ENCODE results near the gene EBNA1BP2. TPM values are rescaled to one million over a fixed set of nuclear protein-coding genes. Genes with fewer than 3 reads are reported as not detected.
A peak's percentile ranks its signal among the peaks of the same experiment; 100 is the strongest.
"Not testable (repeated sequence)": the region's sequence is repeated elsewhere in the genome, so short reads cannot be mapped to it uniquely, and the experiment has no call there.

EBNA1BP2 gene, protein sequence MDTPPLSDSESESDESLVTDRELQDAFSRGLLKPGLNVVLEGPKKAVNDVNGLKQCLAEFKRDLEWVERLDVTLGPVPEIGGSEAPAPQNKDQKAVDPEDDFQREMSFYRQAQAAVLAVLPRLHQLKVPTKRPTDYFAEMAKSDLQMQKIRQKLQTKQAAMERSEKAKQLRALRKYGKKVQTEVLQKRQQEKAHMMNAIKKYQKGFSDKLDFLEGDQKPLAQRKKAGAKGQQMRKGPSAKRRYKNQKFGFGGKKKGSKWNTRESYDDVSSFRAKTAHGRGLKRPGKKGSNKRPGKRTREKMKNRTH
- total RNA-seq: 57.5 TPM

GRCh38 chr1:43171876-43172526 lies at the start of gene EBNA1BP2, which contains the start of gene CFAP57:
Gene EBNA1BP2 (minus strand): TSS chr1:43172290. CDS start chr1:43172118, 172 bp downstream.
Gene CFAP57 (plus strand): TSS chr1:43172330. CDS start chr1:43172754, 424 bp downstream.
- DNase-seq (ENCODE audit: low spot score in 2 of 2): peak; percentile 77 to 89
- FAIRE-seq: no peak

- FAIRE-seq (no peak), DNase-seq (ENCODE audit: low spot score in 2 of 2) (no peak)
These were observed 49.7 kb upstream of the EBNA1BP2 start for GRCh38 chr1:43221797-43222196.

DNA sequence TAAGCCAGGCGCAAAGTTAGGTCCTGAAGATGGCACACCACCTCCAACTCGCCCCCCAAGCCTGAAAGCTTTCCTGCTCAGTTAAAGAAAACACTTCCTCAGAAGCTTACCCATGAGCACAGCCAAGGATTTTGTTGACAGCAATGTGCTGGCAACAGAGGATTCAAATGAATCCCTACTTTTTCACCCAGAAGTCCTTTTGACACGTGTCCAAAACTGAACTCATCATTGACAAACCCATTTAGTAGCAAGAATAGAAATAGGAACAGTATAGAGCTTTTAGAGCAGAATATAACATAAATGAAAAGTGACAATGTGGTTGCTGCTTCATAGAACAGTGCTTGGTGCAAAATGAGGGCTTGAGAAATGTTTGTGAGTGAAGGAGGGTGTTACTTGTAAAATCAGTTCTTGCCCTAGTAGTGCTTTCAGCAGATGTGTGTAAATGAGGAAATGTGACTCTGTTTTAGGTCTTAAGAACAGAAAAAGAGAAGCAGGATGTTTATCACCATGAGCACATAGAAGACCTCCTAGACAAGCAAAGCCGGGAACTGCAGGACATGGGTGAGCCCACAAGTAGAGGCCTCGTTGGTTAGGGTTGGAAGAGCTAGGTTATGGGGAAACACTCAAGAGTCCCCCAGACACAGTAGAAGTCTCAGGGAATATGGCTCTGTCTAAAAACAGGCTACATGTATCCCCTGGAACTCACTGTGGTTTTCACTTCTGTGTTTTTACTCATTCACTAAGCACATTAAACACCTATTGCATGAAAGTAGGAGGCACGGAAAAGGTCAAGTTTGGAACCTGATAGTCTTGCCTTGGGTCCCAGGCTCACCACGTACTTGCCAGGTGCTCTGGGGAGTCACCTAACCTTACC lies 49.1 kb upstream of the EBNA1BP2 start:
- FAIRE-seq (no peak), DNase-seq (ENCODE audit: low spot score in 2 of 2) (no peak)

DNA sequence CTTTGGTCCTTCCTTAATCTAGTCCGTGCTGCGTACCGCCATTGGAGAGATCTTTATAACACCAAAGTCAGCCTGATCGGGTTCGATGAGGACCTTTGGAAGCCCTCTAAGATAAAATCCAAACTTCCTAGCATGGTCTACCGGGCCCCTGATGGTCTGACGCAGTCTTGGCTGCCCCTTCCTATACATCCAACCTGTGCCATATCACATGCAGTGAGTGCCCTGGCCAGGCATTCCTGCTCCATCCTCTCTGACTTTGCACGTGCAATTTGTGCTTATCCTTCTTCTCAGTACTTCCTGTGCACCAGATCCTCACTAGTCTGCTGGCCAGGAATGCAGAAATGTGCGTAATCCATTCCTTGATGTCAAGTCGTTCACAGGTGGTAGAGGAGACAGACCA lies 45.7 kb upstream of the EBNA1BP2 start:
- DNase-seq (ENCODE audit: low spot score in 2 of 2) (no peak), FAIRE-seq (no peak)

DNA sequence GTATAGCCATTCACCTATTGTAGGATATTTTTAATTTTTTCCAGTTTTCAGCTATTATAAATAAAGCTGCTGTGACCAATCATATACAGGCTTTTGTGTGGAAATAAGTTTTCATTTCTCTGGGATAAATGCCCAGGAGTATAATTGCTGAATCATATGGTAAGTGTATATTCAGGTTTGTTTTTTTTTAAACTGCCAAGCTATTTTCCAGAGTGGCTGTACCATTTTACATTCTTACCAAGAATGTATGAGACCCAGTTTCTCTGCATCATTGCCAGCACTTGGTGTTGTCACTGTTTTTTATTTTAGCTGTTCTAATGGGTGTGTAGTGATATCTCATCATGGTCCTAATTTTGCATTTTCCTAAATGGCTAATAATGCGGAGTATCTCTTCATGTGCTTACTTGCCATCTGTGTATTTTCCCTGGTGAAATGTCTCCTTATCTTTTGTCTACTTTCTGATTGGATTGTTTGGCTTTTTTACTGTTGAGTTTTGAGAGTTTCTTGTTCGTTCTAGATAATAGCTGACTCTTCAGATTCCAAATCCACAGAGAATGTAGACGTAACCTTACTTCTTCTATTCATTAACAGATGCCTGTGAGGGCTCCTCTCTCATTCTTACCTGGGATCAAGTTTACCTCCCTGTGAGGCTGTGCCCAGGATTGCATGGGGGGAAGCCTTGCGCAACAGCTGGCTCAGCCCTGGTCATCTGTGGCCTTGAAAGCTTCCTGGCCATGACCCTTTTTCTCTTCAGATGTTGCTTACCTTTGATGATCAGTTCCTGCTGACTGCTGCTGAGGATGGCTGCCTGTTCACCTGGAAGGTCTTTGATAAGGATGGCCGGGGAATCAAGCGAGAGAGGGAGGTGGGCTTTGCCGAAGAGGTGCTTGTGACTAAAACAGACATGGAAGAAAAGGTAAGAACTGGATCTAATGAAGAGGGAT lies 42.7 kb upstream of the EBNA1BP2 start:
- DNase-seq (ENCODE audit: low spot score in 2 of 2): no peak
- FAIRE-seq: no peak

DNA sequence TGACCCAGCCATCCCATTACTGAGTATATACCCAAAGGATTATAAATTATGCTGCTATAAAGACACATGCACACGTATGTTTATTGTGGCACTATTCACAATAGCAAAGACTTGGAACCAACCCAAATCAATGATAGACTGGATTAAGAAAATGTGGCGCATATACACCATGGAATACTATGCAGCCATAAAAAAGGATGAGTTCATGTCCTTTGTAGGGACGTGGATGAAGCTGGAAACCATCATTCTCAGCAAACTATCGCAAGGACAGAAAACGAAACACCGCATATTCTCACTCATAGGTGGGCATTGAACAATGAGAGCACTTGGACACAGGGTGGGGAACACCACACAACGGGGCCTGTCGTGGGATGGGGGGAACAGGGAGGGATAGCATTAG lies 36.2 kb upstream of the EBNA1BP2 start:
- not testable (repeated sequence) for FAIRE-seq; DNase-seq (ENCODE audit: low spot score in 2 of 2)

DNA sequence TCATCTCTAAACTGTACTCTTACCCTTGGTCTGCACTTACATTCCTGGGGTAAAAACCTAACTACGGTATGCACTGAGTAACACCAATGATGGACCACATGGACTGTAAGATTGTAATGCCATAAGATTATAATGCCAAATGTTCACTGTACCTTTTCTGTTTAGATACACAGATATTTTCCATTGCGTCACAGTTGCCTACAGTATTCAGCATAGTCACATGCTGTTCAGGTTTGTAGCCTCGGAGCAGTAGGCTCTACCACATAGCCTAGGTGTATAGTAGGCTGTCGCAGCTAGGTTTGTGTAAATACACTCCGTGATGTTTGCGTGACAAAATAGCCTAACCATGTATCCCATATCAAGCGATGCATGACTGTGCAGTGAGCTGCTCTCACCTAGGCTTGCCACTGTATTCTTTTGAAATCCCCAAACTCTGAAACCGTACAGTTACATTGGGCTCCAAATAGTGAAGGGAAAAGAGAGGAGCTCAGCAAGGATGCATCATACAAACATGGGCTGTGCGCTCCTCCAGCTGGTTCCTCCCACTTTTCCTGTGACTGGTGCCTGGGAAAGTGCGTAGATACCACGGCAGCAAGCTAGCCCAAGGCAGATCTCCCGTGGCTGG lies 35.3 kb upstream of the EBNA1BP2 start:
- FAIRE-seq: no peak

DNA sequence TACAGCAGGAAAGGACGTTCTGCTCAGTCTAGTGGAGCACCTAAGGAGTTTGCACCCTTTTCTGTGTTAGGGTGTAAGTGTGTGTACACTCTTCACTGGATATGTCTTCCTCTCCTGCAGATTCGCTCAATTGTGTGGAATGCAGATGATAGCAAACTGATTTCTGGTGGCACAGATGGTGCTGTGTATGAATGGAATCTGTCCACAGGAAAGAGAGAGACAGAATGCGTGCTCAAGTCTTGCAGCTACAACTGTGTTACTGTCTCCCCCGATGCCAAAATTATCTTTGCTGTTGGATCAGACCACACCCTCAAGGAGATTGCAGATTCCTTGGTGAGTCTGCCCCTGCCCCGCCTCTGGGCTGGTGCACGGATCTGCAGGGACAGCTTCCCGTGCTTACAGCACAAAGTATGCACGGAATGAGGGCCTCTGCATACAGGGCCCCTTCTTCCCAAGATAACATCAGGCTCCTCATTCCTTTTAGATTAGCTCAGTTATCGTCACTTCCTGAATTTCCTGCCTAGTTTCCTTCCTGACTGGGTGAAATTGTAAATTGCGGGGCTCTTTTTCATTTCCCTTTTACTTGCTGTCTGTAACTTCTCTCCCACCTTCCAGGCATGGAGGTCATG lies 34.6 kb upstream of the EBNA1BP2 start:
- FAIRE-seq: no peak

More for the DNA sequence above, 35.3 kb upstream of the EBNA1BP2 start:
- no peak for DNase-seq (ENCODE audit: low spot score in 2 of 2)

GRCh38 chr1:43205671-43206070 lies 33.6 kb upstream of the EBNA1BP2 start:
- DNase-seq (ENCODE audit: low spot score in 2 of 2) (no peak), FAIRE-seq (no peak)

More for the DNA sequence above, 34.6 kb upstream of the EBNA1BP2 start:
- no peak for DNase-seq (ENCODE audit: low spot score in 2 of 2)

DNA sequence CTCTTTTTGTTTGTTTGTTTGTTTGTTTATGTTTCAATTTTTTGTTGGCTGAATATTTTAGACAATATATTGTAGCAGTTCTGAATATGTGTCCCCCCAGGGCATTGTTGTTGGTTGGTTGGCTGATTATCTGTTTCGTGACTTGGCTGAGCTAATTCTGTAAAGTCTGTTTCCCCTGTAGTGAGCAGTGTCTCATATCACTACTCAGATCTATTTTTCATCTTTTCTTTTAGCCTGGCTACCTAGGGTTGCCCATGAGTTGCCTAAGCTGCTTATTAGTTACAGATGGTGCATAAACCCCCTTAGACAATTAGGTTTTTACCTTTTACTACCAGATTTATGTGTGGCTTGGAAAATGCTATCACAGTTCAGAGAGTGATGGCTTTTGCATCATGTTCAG lies 32.3 kb upstream of the EBNA1BP2 start:
- DNase-seq (ENCODE audit: low spot score in 2 of 2) (no peak), FAIRE-seq (no peak)

DNA sequence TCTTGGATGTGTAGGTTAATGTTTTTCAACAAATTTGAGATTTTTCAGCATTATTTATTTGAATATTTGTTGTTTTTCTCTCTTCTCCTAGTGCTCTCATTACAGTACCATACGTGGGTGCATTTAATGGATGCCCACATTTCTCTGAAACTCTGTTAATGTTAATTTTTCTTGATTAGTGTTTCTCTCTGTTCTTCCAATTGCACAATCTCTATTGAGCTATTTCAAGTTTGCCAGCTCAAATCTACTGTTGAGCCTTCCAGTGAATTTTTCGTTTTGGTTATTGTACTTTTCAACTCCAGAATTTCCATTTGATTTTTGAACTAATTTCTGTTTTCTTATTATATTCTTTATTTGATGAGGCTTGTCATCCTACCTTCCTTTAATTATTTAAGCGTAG lies 31.8 kb upstream of the EBNA1BP2 start:
- FAIRE-seq (no peak), DNase-seq (ENCODE audit: low spot score in 2 of 2) (no peak)

GRCh38 chr1:43199093-43199726 lies 27.1 kb upstream of the EBNA1BP2 start:
- FAIRE-seq (no peak), DNase-seq (ENCODE audit: low spot score in 2 of 2) (no peak)

DNA sequence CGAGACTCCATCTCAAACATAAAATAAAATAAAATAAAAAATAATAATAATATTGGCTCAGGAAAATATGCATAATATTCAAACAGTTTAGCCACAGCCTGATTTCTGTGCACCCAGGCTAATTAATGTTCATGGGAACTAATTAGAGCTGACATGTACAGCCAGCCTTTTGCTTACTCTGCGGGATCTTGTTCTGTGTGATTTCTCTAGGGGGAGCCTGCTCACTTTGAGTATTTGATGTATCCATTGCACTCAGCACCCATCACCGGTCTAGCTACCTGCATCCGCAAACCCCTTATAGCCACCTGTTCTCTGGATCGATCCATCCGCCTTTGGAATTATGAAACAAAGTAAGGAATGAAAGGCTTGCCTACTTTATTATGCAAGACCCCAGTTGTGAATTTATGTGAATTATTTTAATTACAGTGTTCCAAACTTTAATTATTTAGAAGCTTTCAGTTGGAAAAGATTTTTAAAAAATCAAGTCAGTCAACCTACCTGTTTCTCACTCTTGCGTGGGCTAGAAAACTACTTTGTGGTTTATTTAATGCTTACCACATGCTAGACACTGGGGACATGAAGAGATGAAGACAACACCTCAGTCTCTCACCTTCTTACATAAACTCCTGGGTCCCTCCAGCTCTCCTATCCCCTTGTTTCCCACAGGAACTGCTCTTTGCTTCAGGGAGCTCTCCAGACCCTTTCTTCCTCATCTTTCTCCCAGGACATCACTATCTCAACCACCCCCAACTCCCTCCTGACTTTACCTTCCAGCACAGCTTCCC lies 25.4 kb upstream of the EBNA1BP2 start:
- no peak for FAIRE-seq

GRCh38 chr1:43194509-43194908 lies 22.4 kb upstream of the EBNA1BP2 start:
- DNase-seq (ENCODE audit: low spot score in 2 of 2) (no peak), FAIRE-seq (no peak)

More for the DNA sequence above, 25.4 kb upstream of the EBNA1BP2 start:
- DNase-seq (ENCODE audit: low spot score in 2 of 2): no peak

- DNase-seq (ENCODE audit: low spot score in 2 of 2): no peak
- FAIRE-seq: no peak
These were observed 16.0 kb upstream of the EBNA1BP2 start for GRCh38 chr1:43188106-43188505.

DNA sequence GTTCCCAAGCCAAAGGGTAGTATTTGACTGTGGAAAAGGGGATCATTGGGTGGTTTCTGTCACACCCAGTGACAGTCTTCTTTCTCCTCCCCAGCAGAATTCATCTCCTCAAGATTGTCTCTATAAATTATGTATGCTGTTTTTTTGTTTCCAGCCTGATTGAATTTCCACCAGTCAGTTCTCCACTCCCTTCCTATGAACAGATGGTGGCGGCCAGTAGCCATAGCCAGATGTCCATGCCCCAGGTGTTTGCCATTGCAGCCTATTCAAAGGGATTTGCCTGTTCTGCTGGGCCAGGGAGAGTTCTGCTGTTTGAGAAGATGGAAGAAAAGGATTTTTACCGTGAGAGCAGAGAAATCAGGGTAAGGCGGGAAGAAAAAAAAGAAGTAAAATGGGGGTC lies 12.9 kb upstream of the EBNA1BP2 start:
- FAIRE-seq: no peak
- DNase-seq (ENCODE audit: low spot score in 2 of 2): no peak

DNA sequence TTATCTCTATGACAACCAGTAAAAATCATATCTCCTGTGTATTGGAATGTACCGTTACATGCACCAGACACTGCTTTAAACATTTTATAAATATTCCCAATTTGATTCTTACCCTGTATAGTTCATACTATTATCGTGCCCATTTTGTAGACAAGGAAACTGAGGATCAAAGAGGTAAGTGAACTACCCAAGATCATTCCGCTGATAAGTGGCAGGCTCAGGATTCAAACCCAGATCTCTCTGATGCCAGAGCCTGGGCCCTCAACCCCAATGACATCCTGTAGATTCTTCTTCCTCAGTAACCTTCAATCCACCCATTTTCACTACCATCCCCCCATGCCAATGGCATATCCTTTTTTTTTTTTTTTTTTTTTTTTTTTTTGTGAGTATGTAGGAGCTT lies 12.3 kb upstream of the EBNA1BP2 start:
- FAIRE-seq (no peak), DNase-seq (ENCODE audit: low spot score in 2 of 2) (no peak)

DNA sequence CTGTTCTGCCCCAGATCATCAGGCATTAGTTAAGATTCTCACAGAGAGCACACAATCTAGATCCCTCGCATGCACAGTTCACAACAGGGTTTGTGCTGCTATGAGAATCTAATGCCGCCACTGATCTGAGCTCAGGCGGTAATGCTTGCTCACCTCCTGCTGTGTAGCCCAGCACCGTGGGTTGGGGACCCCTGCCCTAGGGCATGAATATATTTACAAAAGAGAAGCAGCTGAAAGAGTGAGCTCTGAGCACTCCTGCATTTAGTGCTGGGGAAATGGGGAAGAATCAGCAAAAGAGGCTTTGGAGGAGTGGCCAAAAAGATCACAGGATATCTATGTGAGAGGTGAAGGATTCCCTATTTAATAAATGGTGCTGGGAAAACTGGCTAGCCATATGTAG lies 5.6 kb upstream of the EBNA1BP2 start:
- DNase-seq (ENCODE audit: low spot score in 2 of 2): no peak
- no peak for FAIRE-seq
